ENCODE measurements around the gene DYNLT4. TPM values are rescaled to one million over a fixed set of nuclear protein-coding genes. Genes with fewer than 3 reads are reported as not detected.
A peak's percentile ranks its signal among the peaks of the same experiment; 100 is the strongest.

Gene DYNLT4
- 0.29 and 0.36 TPM in 2 replicates for total RNA-seq

DNA sequence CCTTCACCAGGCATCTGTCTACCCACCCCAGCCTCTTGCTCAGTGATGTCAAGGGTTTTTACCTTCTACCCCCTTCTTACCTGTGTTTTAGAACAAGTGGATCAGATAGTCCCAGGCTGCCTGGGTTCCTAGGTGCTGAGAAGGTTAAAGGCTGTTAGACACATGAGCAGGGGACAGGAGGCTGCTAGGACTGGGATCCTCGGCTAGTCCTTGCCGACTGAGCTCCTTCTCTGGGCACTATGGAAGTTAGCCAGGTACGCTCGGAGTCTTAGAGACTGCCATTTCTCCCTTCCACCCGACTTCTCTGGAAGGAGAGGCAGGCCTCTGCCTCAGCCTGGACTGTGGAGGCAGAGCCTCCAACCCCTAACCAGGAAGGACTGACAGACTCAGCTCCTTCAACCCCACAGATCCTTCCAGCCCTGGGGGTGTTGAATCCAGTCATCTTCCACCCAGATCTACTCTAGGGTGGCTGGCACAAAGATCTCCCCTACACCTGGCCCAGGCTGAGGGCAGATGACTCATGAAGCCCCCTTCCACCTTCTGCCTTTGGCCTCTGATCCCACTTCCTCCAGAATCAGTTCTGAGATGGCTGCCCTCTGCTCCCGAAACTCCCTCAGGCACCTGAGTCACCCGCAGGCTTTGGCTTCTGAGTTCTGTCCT lies at the start of gene DYNLT4:
DYNLT4 (minus strand) TSS at position 648 of the 660 bp plus-strand sequence. CDS start 683 bp downstream, outside the sequence.
- Histone ChIP-seq H3K27me3 (ENCODE audit: insufficient read depth, low read length) (no peaks in the 10 kb centered on the region), H3K4me3 (ENCODE audit: insufficient read depth, low read length) (peak within 1 kb of the TSS; percentile 55), H3K27ac (ENCODE audit: low read depth, low read length) (peak within 1 kb of the TSS; percentile 99), H3K4me1 (ENCODE audit: insufficient read depth, low read length) (peaks cover 79% of the 10 kb centered on the region), H2AFZ (ENCODE audit: low read length) (peak within 1 kb of the TSS; percentile 74), H4K20me1 (ENCODE audit: insufficient read depth, low read length) (peaks cover 16% of the 10 kb centered on the region), H3K79me2 (ENCODE audit: insufficient read depth, low read length) (peaks cover 50% of the 10 kb centered on the region), H3K9me3 (ENCODE audit: low read depth, low read length) (no peaks in the 10 kb centered on the region), H3K4me2 (ENCODE audit: insufficient read depth, low read length) (peak within 1 kb of the TSS; percentile 56), H3K36me3 (ENCODE audit: insufficient read depth, low read length) (peaks cover 57% of the 10 kb centered on the region)
- DNase-seq (ENCODE audit: insufficient read length, low spot score, missing footprints): peak; percentile 86
- TF ChIP-seq CTCF (IDR thresholded peaks at IDR 0.05; ENCODE audit: extremely low read depth, low read depth, low read length): no peak

GRCh38 chr1:44855742-44856141 lies 48.6 kb upstream of the DYNLT4 start:
- no peak for TF ChIP-seq CTCF (IDR thresholded peaks at IDR 0.05; ENCODE audit: extremely low read depth, low read depth, low read length)

DNA sequence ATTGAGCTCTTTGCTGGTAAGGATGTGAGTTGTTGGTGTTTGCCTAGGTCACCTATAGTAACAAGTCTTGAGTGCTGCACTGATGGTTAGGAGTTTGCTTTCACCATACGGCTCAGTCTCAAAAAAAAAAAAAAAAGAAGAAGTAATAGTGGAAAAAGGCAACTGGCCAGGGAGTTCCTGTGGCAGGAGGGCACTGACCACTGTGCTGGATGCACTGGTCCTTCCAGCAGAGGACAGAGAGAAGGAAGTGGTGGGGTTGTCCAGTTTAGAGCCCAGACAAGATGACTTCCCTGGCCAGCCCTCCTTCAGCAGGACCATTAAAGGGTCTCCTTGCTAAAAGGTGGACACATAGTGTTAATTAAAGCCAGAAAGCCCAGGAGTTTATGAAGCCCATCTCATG lies 47.8 kb upstream of the DYNLT4 start:
- H3K36me3 ChIP-seq (ENCODE audit: insufficient read depth, low read length): no peaks in the 10 kb centered on the region
- H3K27me3 ChIP-seq (ENCODE audit: insufficient read depth, low read length): no peaks in the 10 kb centered on the region
- no peak for DNase-seq (ENCODE audit: insufficient read length, low spot score, missing footprints)
- no peaks in the 10 kb centered on the region for H3K9me3 ChIP-seq (ENCODE audit: low read depth, low read length)
- no peak overlapping the region for H2AFZ ChIP-seq (ENCODE audit: low read length)
- H3K27ac ChIP-seq (ENCODE audit: low read depth, low read length): no peak overlapping the region
- H3K4me2 ChIP-seq (ENCODE audit: insufficient read depth, low read length): no peak overlapping the region
- H3K79me2 ChIP-seq (ENCODE audit: insufficient read depth, low read length): no peaks in the 10 kb centered on the region
- no peaks in the 10 kb centered on the region for H3K4me1 ChIP-seq (ENCODE audit: insufficient read depth, low read length)
- no peak overlapping the region for H3K4me3 ChIP-seq (ENCODE audit: insufficient read depth, low read length)
- TF ChIP-seq CTCF (IDR thresholded peaks at IDR 0.05; ENCODE audit: extremely low read depth, low read depth, low read length): no peak
- H4K20me1 ChIP-seq (ENCODE audit: insufficient read depth, low read length): no peaks in the 10 kb centered on the region

More at GRCh38 chr1:44855742-44856141, 48.6 kb upstream of the DYNLT4 start:
- Histone ChIP-seq H2AFZ (ENCODE audit: low read length) (no peak overlapping the region), H3K36me3 (ENCODE audit: insufficient read depth, low read length) (no peaks in the 10 kb centered on the region), H3K27me3 (ENCODE audit: insufficient read depth, low read length) (no peaks in the 10 kb centered on the region), H4K20me1 (ENCODE audit: insufficient read depth, low read length) (no peaks in the 10 kb centered on the region), H3K4me3 (ENCODE audit: insufficient read depth, low read length) (no peak overlapping the region), H3K27ac (ENCODE audit: low read depth, low read length) (no peak overlapping the region), H3K9me3 (ENCODE audit: low read depth, low read length) (no peaks in the 10 kb centered on the region), H3K79me2 (ENCODE audit: insufficient read depth, low read length) (no peaks in the 10 kb centered on the region), H3K4me1 (ENCODE audit: insufficient read depth, low read length) (peaks cover 2% of the 10 kb centered on the region), H3K4me2 (ENCODE audit: insufficient read depth, low read length) (no peak overlapping the region)
- no peak for DNase-seq (ENCODE audit: insufficient read length, low spot score, missing footprints)

DNA sequence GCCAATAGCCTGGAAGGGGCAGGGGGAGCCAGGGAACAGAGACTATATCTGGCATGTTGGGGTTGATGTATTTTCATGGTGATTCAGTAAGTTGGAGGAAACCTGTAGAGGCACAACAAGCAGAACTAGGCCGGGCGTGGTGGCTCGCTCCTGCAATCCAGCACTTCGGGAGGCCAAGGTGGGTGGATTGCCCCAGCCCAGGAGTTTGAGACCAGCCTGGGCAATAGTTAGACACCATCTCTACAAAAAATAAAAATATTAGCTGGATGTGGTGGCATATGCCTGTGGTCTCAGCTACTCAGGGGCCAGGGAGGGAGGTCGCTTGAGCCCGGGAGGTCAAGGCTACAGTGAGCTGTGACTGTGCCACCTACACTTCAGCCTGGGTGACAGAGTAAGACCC lies 46.0 kb upstream of the DYNLT4 start:
- H2AFZ ChIP-seq (ENCODE audit: low read length): no peak overlapping the region
- H4K20me1 ChIP-seq (ENCODE audit: insufficient read depth, low read length): no peaks in the 10 kb centered on the region
- H3K79me2 ChIP-seq (ENCODE audit: insufficient read depth, low read length): no peaks in the 10 kb centered on the region

More for the DNA sequence above, 46.0 kb upstream of the DYNLT4 start:
- H3K27me3 ChIP-seq (ENCODE audit: insufficient read depth, low read length): no peaks in the 10 kb centered on the region
- H3K36me3 ChIP-seq (ENCODE audit: insufficient read depth, low read length): no peaks in the 10 kb centered on the region
- no peak for TF ChIP-seq CTCF (IDR thresholded peaks at IDR 0.05; ENCODE audit: extremely low read depth, low read depth, low read length)
- no peaks in the 10 kb centered on the region for H3K9me3 ChIP-seq (ENCODE audit: low read depth, low read length)
- no peak overlapping the region for H3K27ac ChIP-seq (ENCODE audit: low read depth, low read length)
- no peak for DNase-seq (ENCODE audit: insufficient read length, low spot score, missing footprints)
- H3K4me2 ChIP-seq (ENCODE audit: insufficient read depth, low read length): no peak overlapping the region
- no peaks in the 10 kb centered on the region for H3K4me1 ChIP-seq (ENCODE audit: insufficient read depth, low read length)
- H3K4me3 ChIP-seq (ENCODE audit: insufficient read depth, low read length): no peak overlapping the region
